Upper lobe of left lung (tissue), 6 donors: ENCODE data around the gene TFAP2A. TPM values are rescaled to one million over a fixed set of nuclear protein-coding genes. Genes with fewer than 3 reads are reported as not detected.

Experiments
- ATAC-seq, 2 donors: fragments of 200-7000 bp; cut with Tn5 transposase; one replicate each; pipeline ENCODE4 v1.9.1; 2022; ENCODE audit warnings: mild to moderate bottlenecking in 2 of 2, moderate library complexity in 2 of 2; ENCODE audit not compliant: low FRiP score in 2 of 2
- DNase-seq, 2 donors: peaks; one replicate each; pipeline ENCODE4 v3.0.0-alpha.2; 2019 to 2020
- H3K27ac ChIP-seq, 4 donors: fragments of 200-600 bp; sonication (generic); one replicate each; pipeline ENCODE4 v1.5.1; 2016 to 2019
- H3K27me3 ChIP-seq, 4 donors: fragments of 200-600 bp; sonication (generic); one replicate each; pipeline ENCODE4 v1.5.1; 2017 to 2019
- H3K36me3 ChIP-seq, 4 donors: fragments of 200-600 bp; sonication (generic); one replicate each; pipeline ENCODE4 v1.5.1; 2016 to 2019
- H3K4me1 ChIP-seq, 4 donors: fragments of 200-600 bp; sonication (generic); one replicate each; pipeline ENCODE4 v1.5.1; 2018 to 2019
- H3K4me3 ChIP-seq, 4 donors: fragments of 200-600 bp; sonication (generic); one replicate each; pipeline ENCODE4 v1.5.1; 2017 to 2019; ENCODE audit warnings: mild to moderate bottlenecking in 2 of 4, moderate library complexity in 1 of 4
- H3K9me3 ChIP-seq, 4 donors: fragments of 200-600 bp; sonication (generic); one replicate each; pipeline ENCODE4 v1.5.1; 2018 to 2019
- EP300 ChIP-seq, 4 donors: sonication (generic); formaldehyde crosslinking; IDR thresholded peaks; one replicate each; pipeline ENCODE4 v1.5.1; 2017; ENCODE audit warnings: antibody characterized with exemption in 4 of 4, control low read depth in 2 of 4
- POLR2A ChIP-seq, 4 donors: fragments of 450-650 bp; IDR thresholded peaks; one replicate each; pipeline ENCODE4 v1.5.1; 2016 to 2017; ENCODE audit warnings: antibody characterized with exemption in 4 of 4, mild to moderate bottlenecking in 2 of 4
- POLR2AphosphoS5 ChIP-seq, 2 donors: sonication (generic); formaldehyde crosslinking; IDR thresholded peaks; one replicate each; pipeline ENCODE4 v1.5.1; 2017; ENCODE audit warnings: antibody characterized with exemption in 2 of 2
- WGBS, 2 donors: methylation state at CpG; one replicate each; pipeline ENCODE4 v1.1.5; 2017 to 2018; 5-methylcytosine and 5-hydroxymethylcytosine counted together
- total RNA-seq, 6 donors: library from RNA; depleted of rRNA in 4 of 6; stranded (reverse); fragments of >200 nt in 4 of 6; gene quantifications; one replicate each; pipeline versions ENCODE4 v1.1.0 to v1.2.1, GENCODE V29; 2016 to 2021
- TF ChIP-seq, protein P1 (sequence below), 6 experiments: fragments of 450-650 bp in 4 of 6; fragments of 200-600 bp in 2 of 6; sonication (generic) in 2 of 6; IDR thresholded peaks; one replicate each; pipeline ENCODE4 v1.5.1; 2016 to 2019; ENCODE audit warnings: antibody characterized with exemption in 6 of 6
- donor health status: DM: no; HTN: no; CAD: no; lungs with moderate emphysema.
- donor health status: DM: no; HTN: yes; CAD: no; lungs with severe emphysema.

Gene TFAP2A
- total RNA-seq, 6 donors from 2014 or later, result 0.69 to 7.8 (median 1.1) TPM; not detected in 1

GRCh38 chr6:10389739-10390494, 25.0 kb downstream of the TFAP2A start:
- ATAC-seq (no peak), DNase-seq (peak in 1 of 2 donors; percentile 39)
- 7 to 9% methylated on average over 34 to 46 of the region's 47 CpGs for WGBS, 2 donors
- Histone ChIP-seq H3K27ac (no peak overlapping the region), H3K4me3 (no peak overlapping the region), H3K36me3 (no peaks in the 10 kb centered on the region), H3K27me3 (peaks cover 0 to 69% (median 37%) of the 10 kb centered on the region in 4 donors), H3K9me3 (no peaks in the 10 kb centered on the region), H3K4me1 (peaks cover 0 to 10% (median 0%) of the 10 kb centered on the region in 4 donors)
- no peak for TF ChIP-seq POLR2AphosphoS5 (IDR thresholded peaks at IDR 0.05)
- TF ChIP-seq EP300 (IDR thresholded peaks at IDR 0.05), result no peak
- TF ChIP-seq POLR2A (IDR thresholded peaks at IDR 0.05), result no peak
- TF ChIP-seq, protein P1, sequence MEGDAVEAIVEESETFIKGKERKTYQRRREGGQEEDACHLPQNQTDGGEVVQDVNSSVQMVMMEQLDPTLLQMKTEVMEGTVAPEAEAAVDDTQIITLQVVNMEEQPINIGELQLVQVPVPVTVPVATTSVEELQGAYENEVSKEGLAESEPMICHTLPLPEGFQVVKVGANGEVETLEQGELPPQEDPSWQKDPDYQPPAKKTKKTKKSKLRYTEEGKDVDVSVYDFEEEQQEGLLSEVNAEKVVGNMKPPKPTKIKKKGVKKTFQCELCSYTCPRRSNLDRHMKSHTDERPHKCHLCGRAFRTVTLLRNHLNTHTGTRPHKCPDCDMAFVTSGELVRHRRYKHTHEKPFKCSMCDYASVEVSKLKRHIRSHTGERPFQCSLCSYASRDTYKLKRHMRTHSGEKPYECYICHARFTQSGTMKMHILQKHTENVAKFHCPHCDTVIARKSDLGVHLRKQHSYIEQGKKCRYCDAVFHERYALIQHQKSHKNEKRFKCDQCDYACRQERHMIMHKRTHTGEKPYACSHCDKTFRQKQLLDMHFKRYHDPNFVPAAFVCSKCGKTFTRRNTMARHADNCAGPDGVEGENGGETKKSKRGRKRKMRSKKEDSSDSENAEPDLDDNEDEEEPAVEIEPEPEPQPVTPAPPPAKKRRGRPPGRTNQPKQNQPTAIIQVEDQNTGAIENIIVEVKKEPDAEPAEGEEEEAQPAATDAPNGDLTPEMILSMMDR (IDR thresholded peaks at IDR 0.05), result no peak

DNA sequence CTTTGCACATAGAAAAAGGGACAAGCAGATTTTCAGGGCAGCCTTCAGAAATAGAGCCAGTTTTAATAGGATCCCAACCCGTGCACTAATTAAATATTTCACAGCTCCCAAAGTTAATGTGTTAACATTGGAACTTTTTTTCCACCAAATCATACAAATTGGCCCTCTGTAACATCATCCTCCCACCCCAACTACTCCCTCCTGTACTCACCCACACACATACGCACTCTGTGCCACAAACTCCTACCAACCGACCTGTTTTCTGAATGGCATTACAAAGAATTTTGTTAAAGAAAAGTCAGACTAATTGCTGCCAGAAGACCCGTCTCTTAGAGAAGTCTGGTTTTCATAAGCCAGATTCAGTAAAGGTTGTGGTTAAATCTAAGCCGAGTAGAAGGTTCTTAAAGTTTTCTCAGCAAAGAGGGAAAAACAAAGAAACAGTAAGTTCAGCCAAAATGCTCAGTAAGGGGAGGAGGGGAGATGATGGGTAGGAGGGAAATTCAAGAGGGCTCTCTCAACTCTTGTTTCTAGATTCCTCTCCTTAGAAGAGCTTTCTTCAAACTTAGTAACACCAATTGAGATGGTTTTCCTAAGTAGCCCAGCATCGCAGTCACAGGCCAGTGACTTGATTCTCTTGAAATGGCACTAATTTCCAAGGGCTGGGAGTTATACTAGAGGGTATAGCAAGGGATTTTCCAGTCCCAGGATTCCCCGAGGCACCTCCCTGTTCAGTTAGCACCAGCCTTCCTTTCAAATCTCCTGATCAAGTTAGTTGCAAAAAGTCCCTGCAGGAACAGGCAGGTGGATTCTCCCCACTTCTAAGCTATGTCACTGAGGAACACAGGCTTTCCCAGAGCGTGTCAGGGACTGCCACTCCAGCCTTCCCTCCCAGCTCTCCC, 27.9 kb downstream of the TFAP2A start:
- H3K4me1 ChIP-seq, result peaks cover 7 to 35% (median 11%) of the 10 kb centered on the region in 4 donors
- no peak for DNase-seq
- no peak overlapping the region for H3K4me3 ChIP-seq
- H3K36me3 ChIP-seq, result no peaks in the 10 kb centered on the region
- H3K27ac ChIP-seq, result no peak overlapping the region
- TF ChIP-seq EP300 (IDR thresholded peaks at IDR 0.05) (no peak), POLR2A (IDR thresholded peaks at IDR 0.05) (no peak)
- TF ChIP-seq, protein P1 (IDR thresholded peaks at IDR 0.05), result no peak
- ATAC-seq, result no peak
- WGBS, 2 donors, result 7 to 11% methylated on average over 8 of the region's 8 CpGs
- peaks cover 3 to 75% (median 48%) of the 10 kb centered on the region in 4 donors for H3K27me3 ChIP-seq
- no peaks in the 10 kb centered on the region for H3K9me3 ChIP-seq

DNA sequence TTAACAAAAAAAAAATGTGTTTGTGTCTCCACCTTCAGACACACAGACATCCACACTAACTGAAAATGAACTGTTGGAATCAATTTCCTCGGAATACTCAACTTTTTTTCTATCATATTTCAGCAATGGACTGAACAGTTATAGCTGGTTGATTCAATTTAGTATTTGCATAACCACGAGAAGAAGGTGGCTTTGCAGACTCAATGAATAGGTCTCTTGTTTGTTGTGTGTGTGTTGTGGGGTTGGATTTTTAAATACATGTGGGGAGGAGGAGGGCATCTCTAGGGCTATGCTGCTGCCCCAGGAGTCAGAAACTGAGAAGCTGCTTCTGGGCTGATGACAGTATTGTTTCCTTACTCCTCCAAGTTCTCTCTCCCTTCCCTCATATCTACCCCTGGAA, 28.7 kb downstream of the TFAP2A start:
- Histone ChIP-seq H3K4me1 (peaks cover 10 to 41% (median 14%) of the 10 kb centered on the region in 4 donors), H3K27ac (no peak overlapping the region), H3K9me3 (no peaks in the 10 kb centered on the region), H3K27me3 (peaks cover 3 to 75% (median 51%) of the 10 kb centered on the region in 4 donors), H3K36me3 (no peaks in the 10 kb centered on the region), H3K4me3 (no peak overlapping the region)
- ATAC-seq (no peak), DNase-seq (no peak)
- 8% methylated on average over 2 of the region's 2 CpGs for WGBS, 2 donors
- TF ChIP-seq EP300 (IDR thresholded peaks at IDR 0.05) (no peak), POLR2AphosphoS5 (IDR thresholded peaks at IDR 0.05) (no peak), POLR2A (IDR thresholded peaks at IDR 0.05) (no peak)
- TF ChIP-seq, protein P1 (IDR thresholded peaks at IDR 0.05), result no peak

DNA sequence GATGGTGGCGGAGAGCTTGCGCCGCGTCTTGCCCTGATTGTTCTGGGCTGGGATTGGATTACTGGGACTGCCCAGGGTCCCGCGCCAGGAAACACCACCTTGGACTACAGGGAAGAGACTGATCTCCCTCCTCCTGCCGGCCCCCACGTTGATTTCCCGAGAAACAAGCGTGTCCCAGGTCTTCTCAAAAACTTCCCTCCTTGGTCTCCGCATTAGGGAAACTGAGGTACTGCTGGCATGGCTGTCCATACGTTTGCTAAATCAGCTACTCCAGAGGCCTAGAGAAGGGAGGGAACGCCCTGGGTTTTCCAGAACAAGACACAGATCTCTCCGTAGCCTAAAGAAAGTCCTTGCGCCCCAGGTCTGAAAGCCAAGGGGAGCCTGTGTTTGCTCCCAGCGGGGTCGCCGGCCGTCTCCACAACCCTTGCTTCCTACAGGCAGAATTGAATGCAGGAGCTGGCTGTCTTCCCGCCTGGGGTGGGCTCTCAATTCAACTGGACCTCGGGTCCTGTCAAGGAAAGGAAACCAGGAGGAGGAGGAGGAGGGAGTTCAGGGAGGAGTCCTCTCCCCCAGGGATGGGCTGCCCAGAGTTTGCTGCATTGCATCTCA, 29.2 kb downstream of the TFAP2A start:
- ATAC-seq, result no peak
- DNase-seq, result no peak
- Histone ChIP-seq H3K27me3 (peaks cover 3 to 74% (median 49%) of the 10 kb centered on the region in 4 donors), H3K4me1 (peaks cover 10 to 44% (median 14%) of the 10 kb centered on the region in 4 donors), H3K36me3 (no peaks in the 10 kb centered on the region), H3K9me3 (no peaks in the 10 kb centered on the region), H3K4me3 (no peak overlapping the region), H3K27ac (no peak overlapping the region)
- WGBS, 2 donors, result 11 to 19% methylated on average over 17 to 21 of the region's 21 CpGs
- TF ChIP-seq EP300 (IDR thresholded peaks at IDR 0.05) (no peak), POLR2A (IDR thresholded peaks at IDR 0.05) (no peak), POLR2AphosphoS5 (IDR thresholded peaks at IDR 0.05) (no peak)
- TF ChIP-seq, protein P1 (IDR thresholded peaks at IDR 0.05), result no peak
